Activated gamma-delta T cell (primary cell): ENCODE results near the gene EMC6.

Experiments used
- DNase-seq: peaks from one replicate; lab custom pipeline; 2025; lab: John Stamatoyannopoulos, UW
- total RNA-seq, 2 donors: gene quantifications; one replicate each; lab custom pipeline; 2026; lab: John Stamatoyannopoulos, UW

EMC6 gene
- total RNA-seq = 11.0 to 11.6 reads per million in 2 donors

GRCh38 chr17:3668279-3669084 is at the start of gene EMC6, which contains the start of gene TAX1BP3:
Gene EMC6, plus strand, starts transcription at chr17:3668812. Its CDS starts 335 bp downstream, at chr17:3669147.
Gene TAX1BP3, minus strand, starts transcription at chr17:3668578. Its CDS starts 52 bp downstream, at chr17:3668526.
- DNase-seq = peak; percentile 98

GRCh38 chr17:3621146-3621720 is 47.4 kb upstream of the EMC6 start:
- DNase-seq = no peak

GRCh38 chr17:3622977-3623594 is 45.5 kb upstream of the EMC6 start:
- no peak for DNase-seq

- no peak for DNase-seq
Measured at GRCh38 chr17:3626831-3627768, 41.5 kb upstream of the EMC6 start.

GRCh38 chr17:3627769-3628167 is 40.8 kb upstream of the EMC6 start:
- DNase-seq = no peak

GRCh38 chr17:3630781-3631180 is 37.8 kb upstream of the EMC6 start:
- no peak for DNase-seq

GRCh38 chr17:3632287-3632686 is 36.3 kb upstream of the EMC6 start:
- no peak for DNase-seq

- no peak for DNase-seq
Measured at GRCh38 chr17:3635474-3636153, 33.0 kb upstream of the EMC6 start.

- peak; percentile 87 for DNase-seq
Measured at GRCh38 chr17:3636154-3636907, 32.3 kb upstream of the EMC6 start, which contains the start of the genes CTNS and SHPK. Gene CTNS, plus strand, starts transcription at chr17:3636760. Its CDS starts 3,447 bp downstream, at chr17:3640207. Gene SHPK, minus strand, starts transcription at chr17:3636250. Its CDS starts 31 bp downstream, at chr17:3636219.

- DNase-seq = no peak
Measured at GRCh38 chr17:3636908-3637373, 31.7 kb upstream of the EMC6 start.

- DNase-seq = no peak
Measured at GRCh38 chr17:3639981-3640596, 28.5 kb upstream of the EMC6 start.

- no peak for DNase-seq
Measured at GRCh38 chr17:3641014-3641413, 27.6 kb upstream of the EMC6 start.

GRCh38 chr17:3641717-3642486 is 26.7 kb upstream of the EMC6 start:
- no peak for DNase-seq

GRCh38 chr17:3643889-3644349 is 24.7 kb upstream of the EMC6 start:
- no peak for DNase-seq

- DNase-seq = no peak
Measured at GRCh38 chr17:3645310-3645709, 23.3 kb upstream of the EMC6 start.

- DNase-seq = no peak
Measured at GRCh38 chr17:3647251-3647650, 21.4 kb upstream of the EMC6 start.

GRCh38 chr17:3647769-3648555 is 20.6 kb upstream of the EMC6 start:
- no peak for DNase-seq

- DNase-seq = no peak
Measured at GRCh38 chr17:3655766-3656165, 12.8 kb upstream of the EMC6 start.
